A549 (cell line): Measurements from ENCODE around the gene EPS8L1. TPM values are rescaled to one million over a fixed set of nuclear protein-coding genes. Genes with fewer than 3 reads are reported as not detected.

Experiments
- ATAC-seq, 2 experiments: fragments of 200-7000 bp in 1 of 2; fragments of >200 bp in 1 of 2; cut with Nextera tagmentation in 1 of 2; cut with Tn5 transposase in 1 of 2; 3 replicates each; pipeline versions ENCODE4 v1.8.0 to v1.9.1; 2018 to 2020; ENCODE audit warnings: mild to moderate bottlenecking in 1 of 2, moderate library complexity in 1 of 2
- CTCF ChIA-PET: fragments of 300-600 bp; sonication (Branson Sonifier 250); formaldehyde crosslinking; extraction: SDS; loops from one replicate; lab custom pipeline; 2021; ENCODE audit warnings: antibody characterized with exemption, inconsistent platforms; lab: Yijun Ruan, JAX
- POLR2A ChIA-PET: fragments of 350-600 bp; formaldehyde crosslinking; extraction: SDS; loops from one replicate; lab custom pipeline; 2021; ENCODE audit warnings: antibody characterized with exemption, inconsistent platforms; lab: Yijun Ruan, JAX
- DNase-seq, 2 experiments: peaks; one replicate each; pipeline versions ENCODE4 v3.0.0 to v3.0.0-alpha.2; 2011 to 2016; ENCODE audit warnings: low read depth in 1 of 2, low spot score in 1 of 2
- FAIRE-seq: peaks from 2 replicates; lab custom pipeline; 2011; peaks lifted over from hg19 to GRCh38; lab: Jason Lieb, UNC
- H3K27ac ChIP-seq, 2 experiments: fragments of >200 bp; sonication (Bioruptor Twin); formaldehyde crosslinking; 3 replicates each; pipeline ENCODE4 v1.5.1; 2016 to 2017
- H3K4me1 ChIP-seq: fragments of >200 bp; sonication (Bioruptor Twin); formaldehyde crosslinking; 3 replicates; pipeline ENCODE4 v1.6.1; 2016
- H3K4me2 ChIP-seq: fragments of >200 bp; sonication (Bioruptor Twin); formaldehyde crosslinking; 3 replicates; pipeline ENCODE4 v1.6.1; 2016
- H3K4me3 ChIP-seq: fragments of >200 bp; sonication (Bioruptor Twin); formaldehyde crosslinking; 3 replicates; pipeline ENCODE4 v1.5.1; 2016
- H3K9me3 ChIP-seq: fragments of >200 bp; sonication (Bioruptor Twin); formaldehyde crosslinking; 3 replicates; pipeline ENCODE4 v1.6.1; 2016
- CTCF ChIP-seq: fragments of >200 bp; sonication (Bioruptor Twin); formaldehyde crosslinking; IDR thresholded peaks from 3 replicates; pipeline ENCODE4 v1.5.1; 2016
- EHF ChIP-seq: fragments of 250-450 bp; sonication (Bioruptor Pico); IDR thresholded peaks from 2 replicates; pipeline ENCODE4 v1.5.0; 2020; ENCODE audit warnings: mild to moderate bottlenecking
- EHMT2 ChIP-seq: fragments of 200-600 bp; sonication (generic); IDR thresholded peaks from 2 replicates; pipeline ENCODE4 v1.6.1; 2016; ENCODE audit warnings: antibody characterized with exemption, low read depth, mild to moderate bottlenecking, moderate library complexity
- ELK1 ChIP-seq: fragments of 150-350 bp; IDR thresholded peaks from 2 replicates; pipeline ENCODE4 v1.6.1; 2014; ENCODE audit warnings: low read depth, mild to moderate bottlenecking, low read length
- FOXS1 ChIP-seq: fragments of 250-450 bp; sonication (Bioruptor Pico); IDR thresholded peaks from 2 replicates; pipeline ENCODE4 v1.5.0; 2020; ENCODE audit warnings: mild to moderate bottlenecking, moderate library complexity
- HDAC2 ChIP-seq: fragments of 200-600 bp; sonication (generic); IDR thresholded peaks from 2 replicates; pipeline ENCODE4 v1.6.1; 2016
- HES2 ChIP-seq: fragments of >200 bp; sonication (Bioruptor Twin); formaldehyde crosslinking; IDR thresholded peaks from 2 replicates; pipeline ENCODE4 v1.6.1; 2016
- HOXA7 ChIP-seq: fragments of 250-450 bp; sonication (Bioruptor Pico); IDR thresholded peaks from 2 replicates; pipeline ENCODE4 v1.5.0; 2020; ENCODE audit warnings: mild to moderate bottlenecking, moderate library complexity
- HOXB13 ChIP-seq: fragments of 250-450 bp; sonication (Bioruptor Pico); IDR thresholded peaks from 2 replicates; pipeline ENCODE4 v1.5.0; 2020; ENCODE audit warnings: low read depth, mild to moderate bottlenecking, moderate library complexity
- HOXB5 ChIP-seq: fragments of 250-450 bp; sonication (Bioruptor Pico); IDR thresholded peaks from 2 replicates; pipeline ENCODE4 v1.5.0; 2020; ENCODE audit warnings: mild to moderate bottlenecking, moderate library complexity
- MAX ChIP-seq: IDR thresholded peaks from 2 replicates; pipeline ENCODE4 v1.6.1; 2012
- NR3C1 ChIP-seq: fragments of >200 bp; sonication (Bioruptor Twin); formaldehyde crosslinking; IDR thresholded peaks from 3 replicates; pipeline ENCODE4 v1.6.1; 2017
- RCOR1 ChIP-seq: fragments of 150-350 bp; IDR thresholded peaks from 2 replicates; pipeline ENCODE4 v1.6.1; 2014; ENCODE audit warnings: antibody characterized with exemption, low read length, low read depth
- REST ChIP-seq: fragments of 200-600 bp; sonication (generic); IDR thresholded peaks from 2 replicates; pipeline ENCODE4 v1.6.1; 2016; ENCODE audit warnings: antibody characterized with exemption, mild to moderate bottlenecking, moderate library complexity
- WGBS: methylation state at CpG from one replicate; pipeline ENCODE4 v1.1.6; 2017; ENCODE audit errors: missing lambda C conversion rate; 5-methylcytosine and 5-hydroxymethylcytosine counted together
- polyA plus RNA-seq, 4 experiments: library from polyadenylated mRNA; depleted of rRNA in 3 of 4; stranded (reverse); fragments of >200 nt; fragmentation: RNase III in 1 of 4; extraction: RNeasy Plus Mini Kit Qiagen cat#74134 plus additional on column Dnase treatment in 1 of 4; gene quantifications; 2 replicates in 3 of 4; 3 replicates in 1 of 4; pipeline ENCODE4 v1.2.3, GENCODE V29; 2011 to 2017

EPS8L1 gene
- polyA plus RNA-seq, 2 of the 4 experiments (the other 2 are of a cell fraction), result 3.7 to 3.8 TPM

GRCh38 chr19:55092423-55093318 lies 17.0 kb downstream of the EPS8L1 start:
- Histone ChIP-seq H3K4me2 (no peak overlapping the region), H3K4me1 (no peaks in the 10 kb centered on the region), H3K9me3 (no peaks in the 10 kb centered on the region), H3K27ac (no peak overlapping the region), H3K4me3 (no peak overlapping the region)
- ATAC-seq (no peak), FAIRE-seq (no peak), DNase-seq (no peak)
- TF ChIP-seq NR3C1 (no peak), EHF (CRISPR knock-in tag) (no peak), ELK1 (no peak), REST (no peak), HOXB5 (CRISPR knock-in tag) (no peak), MAX (no peak), HOXA7 (no peak), CTCF (no peak), HOXB13 (CRISPR knock-in tag) (no peak), RCOR1 (no peak), HDAC2 (no peak), HES2 (no peak)
- ChIA-PET CTCF (interaction anchor here (1.1 to 1.7 kb wide), 2 partner anchors 10 to 74 kb away, joined by 4 to 5 read pairs; partner anchors contain the start of gene DNAAF3), POLR2A (no interaction called here)
- WGBS, result 93% methylated on average over 46 of the region's 49 CpGs

GRCh38 chr19:55094456-55095259 lies 19.0 kb downstream of the EPS8L1 start:
- Histone ChIP-seq H3K4me1 (no peaks in the 10 kb centered on the region), H3K4me3 (no peak overlapping the region), H3K4me2 (no peak overlapping the region), H3K27ac (no peak overlapping the region), H3K9me3 (no peaks in the 10 kb centered on the region)
- FAIRE-seq, result no peak
- ChIA-PET POLR2A (no interaction called here), CTCF (interaction anchor here (0.8 to 2.0 kb wide), 3 partner anchors 14 to 46 kb away, joined by 3 to 5 read pairs (median 4); no protein-coding TSS in a partner anchor)
- no peak for DNase-seq
- WGBS, result 78% methylated on average over 32 of the region's 32 CpGs
- peak in 1 of 2 experiments; percentile 11; a peak in 2 of 6 replicates for ATAC-seq
- TF ChIP-seq EHMT2, result no peak
- TF ChIP-seq FOXS1 (CRISPR knock-in tag), result no peak
- TF ChIP-seq, all 56 proteins: peak for 0
